ENCODE results near the gene CRB2.

CRB2 gene

GRCh38 chr9:123425836-123426365 lies 69.9 kb downstream of the CRB2 start:
- Histone ChIP-seq H3K27me3 (replicated peaks; ENCODE audit: insufficient read depth, low read length) (no peaks in the 10 kb centered on the region), H3K9ac (ENCODE audit: low read length) (no peak overlapping the region), H3K9me3 (replicated peaks; ENCODE audit: insufficient read depth, low read length) (no peaks in the 10 kb centered on the region), H3K4me1 (ENCODE audit: low read length) (peaks cover 18% of the 10 kb centered on the region), H3K9me2 (replicated peaks; ENCODE audit: insufficient read depth, low read length) (no peaks in the 10 kb centered on the region), H3K79me2 (ENCODE audit: low read length) (no peaks in the 10 kb centered on the region), H3F3A (ENCODE audit: insufficient read depth, low read length) (peaks cover 9% of the 10 kb centered on the region; the same call in 1 of the 2 replicates), H3K4me3 (ENCODE audit: low read length) (no peak overlapping the region), H3K4me2 (ENCODE audit: low read depth, low read length) (no peak overlapping the region), H2AFZ (ENCODE audit: low read length) (peak overlapping the region; percentile 80), H4K20me1 (ENCODE audit: insufficient read depth, low read length) (no peaks in the 10 kb centered on the region), H3K27ac (ENCODE audit: low read length) (peak overlapping the region; percentile 41; the same call in 1 of the 2 replicates), H3K36me3 (replicated peaks; ENCODE audit: insufficient read depth, low read length) (no peaks in the 10 kb centered on the region)
- DNase-seq, result no peak
- no peak for TF ChIP-seq EZH2 (optimal IDR thresholded peaks at IDR 0.05; ENCODE audit: low read depth, low read length)
- no peak for TF ChIP-seq EZH2phosphoT487 (IDR thresholded peaks at IDR 0.05; ENCODE audit: low read length)
- TF ChIP-seq CTCF (IDR thresholded peaks at IDR 0.05; ENCODE audit: low read length), result no peak

GRCh38 chr9:123426406-123426805 lies 70.4 kb downstream of the CRB2 start:
- peaks cover 18% of the 10 kb centered on the region for H3K4me1 ChIP-seq (ENCODE audit: low read length)
- H3K36me3 ChIP-seq (replicated peaks; ENCODE audit: insufficient read depth, low read length), result no peaks in the 10 kb centered on the region
- H3K27ac ChIP-seq (ENCODE audit: low read length), result peak overlapping the region; percentile 41; the same call in 1 of the 2 replicates
- H2AFZ ChIP-seq (ENCODE audit: low read length), result peak overlapping the region; percentile 80
- no peak overlapping the region for H3K9ac ChIP-seq (ENCODE audit: low read length)
- H3K4me3 ChIP-seq (ENCODE audit: low read length), result no peak overlapping the region
- peak overlapping the region; percentile 35; the same call in 1 of the 2 replicates for H3K4me2 ChIP-seq (ENCODE audit: low read depth, low read length)
- H3F3A ChIP-seq (ENCODE audit: insufficient read depth, low read length), result peaks cover 9% of the 10 kb centered on the region; the same call in 1 of the 2 replicates
- H3K9me3 ChIP-seq (replicated peaks; ENCODE audit: insufficient read depth, low read length), result no peaks in the 10 kb centered on the region
- H3K27me3 ChIP-seq (replicated peaks; ENCODE audit: insufficient read depth, low read length), result no peaks in the 10 kb centered on the region
- peak; percentile 62 for DNase-seq
- H3K9me2 ChIP-seq (replicated peaks; ENCODE audit: insufficient read depth, low read length), result no peaks in the 10 kb centered on the region
- H4K20me1 ChIP-seq (ENCODE audit: insufficient read depth, low read length), result no peaks in the 10 kb centered on the region
- TF ChIP-seq CTCF (IDR thresholded peaks at IDR 0.05; ENCODE audit: low read length), result peak; percentile 53
- no peak for TF ChIP-seq EZH2 (optimal IDR thresholded peaks at IDR 0.05; ENCODE audit: low read depth, low read length)
- H3K79me2 ChIP-seq (ENCODE audit: low read length), result no peaks in the 10 kb centered on the region

Data from MM.1S (cell line).